HFF-Myc (cell line): Measurements from ENCODE around the gene KCNT1.

ENCODE experiments used
- DNase-seq: peaks from one replicate; pipeline ENCODE4 v3.0.0-alpha.2; 2011; ENCODE audit warnings: low read depth; ENCODE audit errors: extremely low read depth
- H3K4me3 ChIP-seq: replicated peaks from 2 replicates; pipeline ENCODE4 v1.5.1; 2011; ENCODE audit warnings: low read depth, mild to moderate bottlenecking, control low read depth, low read length
- TF ChIP-seq, protein P1 (sequence below): IDR thresholded peaks from 2 replicates; pipeline ENCODE4 v1.5.1; 2012; ENCODE audit warnings: mild to moderate bottlenecking, low read depth, low read length, control low read depth; ENCODE audit errors: missing control alignments

Gene KCNT1

DNA sequence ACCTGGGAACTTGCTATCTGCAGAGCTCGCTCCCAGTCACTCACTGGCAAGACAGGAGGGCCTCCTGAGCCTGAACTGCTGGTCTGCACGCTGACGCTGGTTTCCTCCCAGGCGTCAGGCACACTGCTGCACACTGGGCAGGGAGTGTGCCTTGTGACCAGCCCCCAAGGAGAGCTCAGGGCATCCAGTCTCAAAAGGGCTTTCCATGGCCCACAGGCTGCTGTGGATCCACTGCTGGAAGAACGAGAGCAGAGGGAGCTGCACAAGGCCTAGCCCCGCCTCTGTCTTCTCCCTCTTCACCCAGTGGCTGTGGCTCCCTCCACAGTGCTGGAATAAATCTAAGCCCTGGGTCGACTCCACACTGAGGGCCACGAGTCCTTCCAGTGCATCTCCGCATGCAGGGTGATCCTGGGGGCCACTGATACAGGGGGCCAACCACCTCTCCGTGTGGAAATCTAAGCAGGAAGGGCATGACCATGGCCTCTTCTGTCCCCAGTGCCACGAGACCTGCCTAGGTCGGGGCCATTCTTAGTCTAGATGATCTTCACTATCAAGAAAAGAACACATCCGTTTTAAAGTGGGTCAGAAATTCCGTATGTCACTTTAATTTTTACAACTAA, 111.8 kb downstream of the KCNT1 start:
- TF ChIP-seq, protein P1, sequence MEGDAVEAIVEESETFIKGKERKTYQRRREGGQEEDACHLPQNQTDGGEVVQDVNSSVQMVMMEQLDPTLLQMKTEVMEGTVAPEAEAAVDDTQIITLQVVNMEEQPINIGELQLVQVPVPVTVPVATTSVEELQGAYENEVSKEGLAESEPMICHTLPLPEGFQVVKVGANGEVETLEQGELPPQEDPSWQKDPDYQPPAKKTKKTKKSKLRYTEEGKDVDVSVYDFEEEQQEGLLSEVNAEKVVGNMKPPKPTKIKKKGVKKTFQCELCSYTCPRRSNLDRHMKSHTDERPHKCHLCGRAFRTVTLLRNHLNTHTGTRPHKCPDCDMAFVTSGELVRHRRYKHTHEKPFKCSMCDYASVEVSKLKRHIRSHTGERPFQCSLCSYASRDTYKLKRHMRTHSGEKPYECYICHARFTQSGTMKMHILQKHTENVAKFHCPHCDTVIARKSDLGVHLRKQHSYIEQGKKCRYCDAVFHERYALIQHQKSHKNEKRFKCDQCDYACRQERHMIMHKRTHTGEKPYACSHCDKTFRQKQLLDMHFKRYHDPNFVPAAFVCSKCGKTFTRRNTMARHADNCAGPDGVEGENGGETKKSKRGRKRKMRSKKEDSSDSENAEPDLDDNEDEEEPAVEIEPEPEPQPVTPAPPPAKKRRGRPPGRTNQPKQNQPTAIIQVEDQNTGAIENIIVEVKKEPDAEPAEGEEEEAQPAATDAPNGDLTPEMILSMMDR, result no peak
- no peak overlapping the region for H3K4me3 ChIP-seq

DNA sequence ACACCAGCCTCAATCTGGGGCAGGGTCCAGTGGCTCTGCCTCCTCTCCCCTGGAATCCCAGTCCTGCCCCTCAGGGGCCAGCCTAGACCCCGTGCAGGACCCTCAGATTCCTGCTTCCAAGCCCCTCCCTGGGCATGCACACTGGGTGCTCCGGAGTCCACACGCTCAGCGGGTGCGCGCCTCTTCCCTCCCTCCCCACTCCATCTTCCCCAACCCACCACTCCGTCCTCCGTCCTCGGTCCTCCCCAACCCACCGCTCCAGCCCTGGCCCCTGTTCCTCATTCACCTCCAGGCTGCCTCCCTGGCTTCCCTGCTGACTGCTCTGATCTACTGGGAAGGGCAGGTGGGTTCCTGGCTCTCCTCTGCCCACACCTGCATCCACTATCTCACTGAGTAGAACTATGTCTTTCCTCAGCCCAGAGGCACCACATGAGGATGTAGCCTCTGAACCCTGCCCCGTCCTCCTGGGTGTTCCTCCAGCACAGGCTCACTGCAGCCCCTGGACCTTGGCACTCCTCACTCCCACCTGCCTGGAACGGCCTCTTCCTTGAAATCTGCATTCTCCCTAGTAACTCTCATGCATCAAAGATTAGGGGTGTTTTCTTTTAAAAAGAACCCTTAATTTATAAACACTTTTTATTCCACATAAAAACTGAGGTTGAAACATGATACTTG, 112.6 kb downstream of the KCNT1 start:
- TF ChIP-seq, protein P1, result no peak
- no peak overlapping the region for H3K4me3 ChIP-seq

More for the DNA sequence above, 111.8 kb downstream of the KCNT1 start:
- DNase-seq, result no peak

DNA sequence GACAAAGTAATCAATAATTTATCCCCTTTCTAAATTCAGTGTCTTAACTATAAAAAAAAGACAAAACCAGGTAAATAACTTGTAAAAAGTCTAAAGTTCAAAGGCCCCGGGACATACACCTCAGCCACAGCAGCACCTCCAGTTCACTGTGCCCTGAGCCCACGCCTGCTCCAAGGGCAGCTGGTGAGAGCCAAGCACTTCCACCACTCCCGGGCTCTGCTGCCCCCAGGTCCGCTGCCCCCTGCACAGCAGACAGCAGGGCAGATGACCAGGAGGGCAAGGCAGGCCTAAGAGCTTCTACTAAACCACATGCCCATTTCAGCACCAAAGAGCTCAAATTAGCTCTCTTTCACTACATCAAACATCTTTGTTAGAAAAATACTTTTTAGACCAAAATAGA, 113.4 kb downstream of the KCNT1 start:
- TF ChIP-seq, protein P1, result no peak
- no peak for DNase-seq
- H3K4me3 ChIP-seq, result no peak overlapping the region

More for the DNA sequence above, 112.6 kb downstream of the KCNT1 start:
- DNase-seq, result no peak

DNA sequence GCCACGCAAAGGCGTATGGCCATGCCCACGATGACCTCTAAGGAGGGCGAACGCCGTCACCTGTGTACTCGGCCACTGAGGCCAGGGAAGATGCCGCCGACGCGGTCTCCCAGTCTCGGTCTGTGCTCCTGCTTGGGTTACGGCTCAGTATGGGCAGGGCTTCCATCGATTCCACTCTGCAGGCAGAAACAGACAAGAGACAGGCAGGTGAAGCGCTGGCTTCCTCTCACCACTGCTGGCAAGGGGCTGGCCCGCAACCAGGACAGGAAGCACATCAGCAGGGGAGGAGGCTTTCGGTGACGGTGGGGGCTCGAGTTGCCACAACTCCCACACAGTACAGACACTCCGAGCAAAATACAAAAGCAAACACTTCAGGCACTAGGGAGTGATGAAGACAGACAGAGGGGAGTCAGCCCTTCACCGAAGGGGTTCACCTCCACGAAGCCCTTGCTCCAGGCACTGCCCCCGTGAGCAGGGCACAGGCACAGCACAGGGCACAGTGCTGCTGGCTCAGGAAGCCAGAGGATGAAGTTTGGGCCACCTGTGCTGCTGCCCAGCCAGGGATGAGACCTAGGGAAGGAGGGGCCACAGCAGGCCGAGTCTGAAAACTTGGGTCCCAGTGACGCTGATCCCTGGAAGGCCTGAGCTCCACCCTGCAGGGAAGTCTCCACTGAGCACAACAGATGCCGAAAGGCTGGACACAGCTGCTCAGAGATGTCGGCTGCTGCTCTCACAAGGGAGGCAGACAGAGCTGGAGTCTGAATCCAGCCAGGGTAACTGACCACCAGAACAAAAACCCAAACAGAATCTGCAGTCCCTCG, 114.1 kb downstream of the KCNT1 start:
- H3K4me3 ChIP-seq, result no peak overlapping the region
- TF ChIP-seq, protein P1, result no peak
- DNase-seq, result no peak

DNA sequence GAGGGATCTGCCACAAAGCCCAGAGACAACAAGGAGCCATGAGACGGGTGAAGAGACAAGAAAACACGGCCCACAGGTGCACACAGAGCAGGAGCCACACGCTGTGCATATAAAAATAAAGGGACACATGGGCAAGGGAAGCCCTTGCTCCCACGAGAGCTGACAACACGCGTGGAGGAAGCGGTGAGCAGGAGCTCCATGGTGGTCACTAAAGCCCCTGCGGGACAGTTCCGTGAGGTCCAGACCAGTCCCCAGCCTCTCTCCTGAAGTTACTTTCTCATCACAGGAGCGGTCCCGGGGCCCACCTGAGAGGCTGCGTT, 114.6 kb downstream of the KCNT1 start:
- TF ChIP-seq, protein P1, result no peak
- DNase-seq, result no peak
- H3K4me3 ChIP-seq, result no peak overlapping the region

DNA sequence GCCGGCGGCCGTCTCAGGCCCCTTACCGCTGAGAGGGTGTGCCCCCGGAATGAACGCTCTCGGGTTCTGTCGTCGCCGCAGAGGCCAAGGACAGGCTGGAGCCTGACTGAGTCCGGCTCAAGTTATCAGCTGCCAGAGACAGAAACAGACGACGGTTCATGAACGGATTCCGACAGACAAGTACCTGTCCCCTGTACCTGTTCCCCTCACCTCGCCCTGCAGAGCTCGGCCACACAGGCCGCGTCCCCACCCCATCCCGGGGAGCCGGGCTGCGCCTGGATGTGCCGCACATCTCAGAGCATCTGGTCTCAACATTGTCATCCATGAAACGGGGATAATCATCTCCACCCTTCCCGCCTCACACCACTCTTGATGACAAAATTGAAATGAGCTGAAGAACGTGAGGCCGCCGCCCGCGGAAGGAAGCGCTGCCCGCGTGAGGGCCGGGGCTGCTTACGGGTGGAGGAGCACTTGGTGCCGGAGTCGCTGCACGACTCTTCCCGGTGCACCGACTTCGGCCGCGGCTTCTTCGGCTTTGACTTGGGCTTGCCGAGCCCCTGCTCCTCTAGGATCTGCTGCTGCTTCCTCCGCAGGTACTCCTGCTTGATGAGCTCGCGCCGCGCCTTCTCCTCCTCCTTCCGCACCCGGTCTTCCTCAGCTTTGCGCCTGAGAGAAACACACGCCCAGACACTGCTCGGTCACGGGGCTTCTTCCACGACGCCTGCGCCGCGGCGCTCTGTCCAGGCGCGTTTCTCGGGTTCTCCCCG, 116.1 kb downstream of the KCNT1 start:
- no peak overlapping the region for H3K4me3 ChIP-seq
- TF ChIP-seq, protein P1, result no peak
- DNase-seq, result no peak
